ENCODE measurements around the gene MED26. TPM values are rescaled to one million over a fixed set of nuclear protein-coding genes. Genes with fewer than 3 reads are reported as not detected.

MED26 gene
- total RNA-seq, 1 donor: 7.1 TPM

DNA sequence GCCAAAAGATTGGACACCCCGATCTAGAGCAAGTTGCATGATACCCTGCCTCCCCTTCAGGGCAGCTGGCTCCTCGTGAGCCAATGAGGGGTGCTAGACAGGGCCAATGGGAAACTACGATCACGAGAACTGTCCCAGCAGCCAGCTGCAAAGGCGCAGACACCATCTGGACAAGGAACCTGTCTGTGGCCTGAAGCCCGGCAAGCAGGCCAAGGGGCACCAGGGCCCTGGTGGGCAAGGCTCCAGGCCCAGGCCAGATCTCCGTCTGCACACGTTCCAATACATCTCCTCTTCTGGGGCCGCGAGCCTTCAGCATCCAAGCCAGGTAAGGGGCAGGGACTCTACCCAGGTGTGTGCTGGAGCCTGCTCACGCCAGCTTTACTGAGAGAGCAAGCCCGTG lies 20.2 kb downstream of the MED26 start:
- TF ChIP-seq, protein P1, sequence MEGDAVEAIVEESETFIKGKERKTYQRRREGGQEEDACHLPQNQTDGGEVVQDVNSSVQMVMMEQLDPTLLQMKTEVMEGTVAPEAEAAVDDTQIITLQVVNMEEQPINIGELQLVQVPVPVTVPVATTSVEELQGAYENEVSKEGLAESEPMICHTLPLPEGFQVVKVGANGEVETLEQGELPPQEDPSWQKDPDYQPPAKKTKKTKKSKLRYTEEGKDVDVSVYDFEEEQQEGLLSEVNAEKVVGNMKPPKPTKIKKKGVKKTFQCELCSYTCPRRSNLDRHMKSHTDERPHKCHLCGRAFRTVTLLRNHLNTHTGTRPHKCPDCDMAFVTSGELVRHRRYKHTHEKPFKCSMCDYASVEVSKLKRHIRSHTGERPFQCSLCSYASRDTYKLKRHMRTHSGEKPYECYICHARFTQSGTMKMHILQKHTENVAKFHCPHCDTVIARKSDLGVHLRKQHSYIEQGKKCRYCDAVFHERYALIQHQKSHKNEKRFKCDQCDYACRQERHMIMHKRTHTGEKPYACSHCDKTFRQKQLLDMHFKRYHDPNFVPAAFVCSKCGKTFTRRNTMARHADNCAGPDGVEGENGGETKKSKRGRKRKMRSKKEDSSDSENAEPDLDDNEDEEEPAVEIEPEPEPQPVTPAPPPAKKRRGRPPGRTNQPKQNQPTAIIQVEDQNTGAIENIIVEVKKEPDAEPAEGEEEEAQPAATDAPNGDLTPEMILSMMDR (IDR thresholded peaks at IDR 0.05; ENCODE audit: insufficient read depth, low read length): no peak
- no peak overlapping the region for H3K4me3 ChIP-seq (ENCODE audit: low read depth, low read length)
- DNase-seq (ENCODE audit: low read depth): no peak

DNA sequence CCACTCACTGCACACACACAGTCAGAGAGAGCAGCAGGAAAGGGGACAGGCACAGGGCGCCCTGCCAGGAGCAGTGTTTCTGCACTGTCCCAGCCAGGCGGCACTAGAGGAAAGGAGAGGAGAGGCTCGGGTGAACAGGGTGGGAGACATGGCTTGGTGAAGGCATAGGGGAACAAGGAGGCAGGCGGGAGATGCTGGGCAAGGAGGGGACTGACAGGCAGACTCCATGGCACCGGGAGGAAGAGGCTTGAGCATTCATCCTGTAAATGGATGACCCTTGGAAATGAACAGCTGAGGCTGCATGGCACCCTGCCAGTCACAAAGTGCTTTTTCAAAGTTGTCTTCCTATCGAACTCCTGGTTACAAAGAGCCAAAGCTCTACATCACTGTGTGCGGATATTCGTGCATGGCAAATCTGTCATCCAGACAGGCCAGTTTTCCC lies 22.4 kb downstream of the MED26 start:
- no peak for DNase-seq (ENCODE audit: low read depth)
- TF ChIP-seq, protein P1 (IDR thresholded peaks at IDR 0.05; ENCODE audit: insufficient read depth, low read length): no peak
- no peak overlapping the region for H3K4me3 ChIP-seq (ENCODE audit: low read depth, low read length)

DNA sequence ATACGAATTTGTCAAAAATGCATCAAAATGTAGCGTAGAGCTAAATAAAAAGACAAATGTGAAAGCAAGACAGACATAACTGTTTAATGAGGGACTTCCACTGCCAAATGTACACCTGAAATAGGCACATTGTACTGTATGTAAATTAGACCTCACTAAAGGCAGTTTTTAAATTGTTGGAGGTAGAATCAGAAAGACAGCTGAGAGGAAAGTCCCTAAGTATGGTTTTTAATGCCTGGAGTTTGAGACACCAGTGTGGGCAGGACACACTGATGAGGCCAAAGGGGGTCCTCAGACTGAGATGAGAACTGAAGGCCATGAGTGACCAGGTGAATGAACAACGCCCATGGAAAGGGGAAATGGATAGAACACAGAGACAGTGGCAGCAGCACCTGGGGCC lies 22.9 kb downstream of the MED26 start:
- H3K4me3 ChIP-seq (ENCODE audit: low read depth, low read length): no peak overlapping the region
- DNase-seq (ENCODE audit: low read depth): no peak
- TF ChIP-seq, protein P1 (IDR thresholded peaks at IDR 0.05; ENCODE audit: insufficient read depth, low read length): no peak

DNA sequence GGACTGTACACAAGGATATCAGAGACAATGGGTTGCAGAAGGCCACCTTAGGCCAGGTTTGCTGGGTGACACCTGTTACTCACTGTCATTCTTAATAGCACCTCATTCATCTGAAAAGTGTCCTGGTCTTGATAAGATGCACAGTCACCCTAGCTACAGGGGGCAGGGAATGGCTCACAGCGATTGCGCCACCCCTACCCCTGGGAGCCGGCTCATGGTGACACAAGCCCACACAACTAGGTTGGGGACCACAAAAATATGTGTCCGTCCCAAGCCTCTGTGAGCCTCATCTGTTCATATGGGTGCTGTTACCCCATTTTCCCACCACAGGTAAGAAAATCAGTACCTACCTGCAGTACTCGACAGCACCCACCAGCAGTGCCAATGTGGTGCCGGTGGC lies 23.4 kb downstream of the MED26 start:
- no peak for DNase-seq (ENCODE audit: low read depth)
- TF ChIP-seq, protein P1 (IDR thresholded peaks at IDR 0.05; ENCODE audit: insufficient read depth, low read length): no peak
- H3K4me3 ChIP-seq (ENCODE audit: low read depth, low read length): no peak overlapping the region

DNA sequence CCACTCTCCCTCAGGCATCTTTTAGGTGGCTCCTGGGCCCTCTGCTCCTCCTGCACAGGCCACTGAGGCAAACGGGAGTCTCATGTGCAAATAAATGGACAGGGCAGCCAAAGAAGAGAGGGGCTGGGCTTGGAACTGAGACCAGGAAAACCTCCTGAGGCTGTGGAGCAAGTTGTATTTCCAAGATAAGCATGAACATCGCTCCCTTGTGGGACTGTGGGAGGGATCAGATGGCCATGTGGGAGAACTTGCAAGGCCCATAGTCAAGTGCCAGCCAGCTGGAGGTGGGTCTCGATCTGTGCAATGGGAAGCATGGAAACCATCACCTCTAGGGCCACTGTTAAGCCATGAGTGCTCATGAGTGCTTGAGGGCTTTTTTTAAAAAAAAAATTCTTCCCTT lies 24.9 kb downstream of the MED26 start:
- TF ChIP-seq, protein P1 (IDR thresholded peaks at IDR 0.05; ENCODE audit: insufficient read depth, low read length): no peak
- peak; percentile 20 for DNase-seq (ENCODE audit: low read depth)
- H3K4me3 ChIP-seq (ENCODE audit: low read depth, low read length): no peak overlapping the region

DNA sequence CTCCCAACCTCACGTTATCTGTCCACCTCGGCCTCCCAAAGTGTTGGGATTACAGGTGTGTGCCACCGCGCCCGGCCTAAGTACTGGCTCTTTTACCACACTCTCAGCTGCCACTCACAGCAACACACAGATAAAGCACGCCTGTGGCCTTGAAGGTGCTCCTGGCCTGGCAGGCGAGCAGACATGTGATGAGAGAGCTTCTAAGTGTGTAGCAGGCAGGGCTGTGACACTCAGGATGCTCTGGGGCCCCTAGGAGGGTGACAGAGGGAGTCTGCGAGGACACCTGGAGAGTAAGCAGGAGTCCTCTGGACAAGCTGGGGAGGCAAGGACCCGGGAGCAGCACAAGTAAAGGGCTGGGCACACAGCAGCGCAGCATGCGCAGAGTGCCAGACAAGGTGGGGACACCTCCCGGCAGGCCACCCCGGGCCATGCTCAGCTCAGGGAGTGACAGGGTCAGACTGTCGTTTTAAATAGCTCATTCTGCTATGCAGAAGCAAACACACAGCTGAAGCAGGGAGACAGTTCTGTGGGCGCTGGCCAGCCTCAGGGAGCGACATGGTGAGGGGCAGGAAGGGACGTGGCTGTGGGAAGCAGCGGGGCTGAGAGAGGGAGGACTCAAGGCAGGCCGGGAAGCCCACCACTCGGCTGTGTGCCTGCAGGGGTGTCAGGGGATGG lies 26.5 kb downstream of the MED26 start:
- H3K4me3 ChIP-seq (ENCODE audit: low read depth, low read length): no peak overlapping the region
- DNase-seq (ENCODE audit: low read depth): no peak
- TF ChIP-seq, protein P1 (IDR thresholded peaks at IDR 0.05; ENCODE audit: insufficient read depth, low read length): no peak

DNA sequence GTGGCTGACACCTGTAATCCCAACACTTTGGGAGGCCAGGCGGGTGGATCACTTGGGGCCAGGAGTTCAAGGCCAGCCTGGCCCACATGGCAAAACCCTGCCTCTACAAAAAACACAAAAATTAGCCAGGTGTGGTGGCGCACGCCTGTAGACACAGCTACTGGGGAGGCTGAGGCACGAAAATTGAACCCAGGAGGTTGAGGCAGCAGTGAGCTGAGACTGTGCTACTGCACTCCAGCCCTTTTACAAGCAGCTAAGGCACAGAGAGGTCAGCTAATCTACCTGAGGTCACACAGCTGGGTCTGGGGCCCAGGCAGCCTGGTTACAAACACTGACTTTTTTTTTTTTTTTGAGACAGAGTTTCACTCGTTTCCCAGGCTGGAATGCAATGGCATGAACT lies 27.2 kb downstream of the MED26 start:
- TF ChIP-seq, protein P1 (IDR thresholded peaks at IDR 0.05; ENCODE audit: insufficient read depth, low read length): no peak
- no peak overlapping the region for H3K4me3 ChIP-seq (ENCODE audit: low read depth, low read length)
- DNase-seq (ENCODE audit: low read depth): no peak
